HEK293T (cell line): Measurements from ENCODE around the gene PIP4K2B.

Experiments
- CTCF ChIA-PET: fragments of 350-600 bp; formaldehyde crosslinking; extraction: SDS; loops from one replicate; lab custom pipeline; 2021; ENCODE audit warnings: antibody characterized with exemption, inconsistent platforms; lab: Yijun Ruan, JAX
- POLR2A ChIA-PET: fragments of 350-600 bp; formaldehyde crosslinking; extraction: SDS; loops from one replicate; lab custom pipeline; 2020; ENCODE audit warnings: antibody characterized with exemption, inconsistent platforms; lab: Yijun Ruan, JAX
- DNase-seq: peaks from one replicate; pipeline ENCODE4 v3.0.0; 2012; ENCODE audit warnings: mixed read lengths; ENCODE audit errors: extremely low spot score
- ARNT ChIP-seq: fragments of 450-650 bp; IDR thresholded peaks from 2 replicates; pipeline ENCODE4 v1.6.1; 2017; ENCODE audit warnings: mild to moderate bottlenecking
- BHLHE40 ChIP-seq: fragments of 450-650 bp; IDR thresholded peaks from 2 replicates; pipeline ENCODE4 v1.6.1; 2016; ENCODE audit warnings: mild to moderate bottlenecking, moderate library complexity, borderline replicate concordance
- CTBP1 ChIP-seq: fragments of 450-650 bp; IDR thresholded peaks from 2 replicates; pipeline ENCODE4 v1.6.1; 2016; ENCODE audit warnings: borderline replicate concordance
- ELF4 ChIP-seq: fragments of 450-650 bp; IDR thresholded peaks from 2 replicates; pipeline ENCODE4 v1.6.1; 2017; ENCODE audit warnings: antibody characterized with exemption
- FOXA1 ChIP-seq: fragments of 450-650 bp; IDR thresholded peaks from 2 replicates; pipeline ENCODE4 v1.6.1; 2016; ENCODE audit warnings: mild to moderate bottlenecking
- FOXK2 ChIP-seq: fragments of 450-650 bp; IDR thresholded peaks from 2 replicates; pipeline ENCODE4 v1.6.1; 2016; ENCODE audit warnings: mild to moderate bottlenecking
- FOXM1 ChIP-seq: fragments of 450-650 bp; IDR thresholded peaks from 2 replicates; pipeline ENCODE4 v1.6.1; 2017; ENCODE audit warnings: mild to moderate bottlenecking, borderline replicate concordance
- HDGF ChIP-seq: fragments of 450-650 bp; IDR thresholded peaks from 2 replicates; pipeline ENCODE4 v1.6.1; 2017; ENCODE audit warnings: antibody characterized with exemption, borderline replicate concordance
- L3MBTL2 ChIP-seq: fragments of 450-650 bp; conservative IDR thresholded peaks from 2 replicates; pipeline ENCODE4 v1.6.1; 2016; ENCODE audit warnings: mild to moderate bottlenecking
- LEF1 ChIP-seq: fragments of 450-650 bp; IDR thresholded peaks from 2 replicates; pipeline ENCODE4 v1.6.1; 2017; ENCODE audit warnings: mild to moderate bottlenecking, borderline replicate concordance
- NFRKB ChIP-seq: fragments of 450-650 bp; IDR thresholded peaks from 2 replicates; pipeline ENCODE4 v1.6.1; 2016; ENCODE audit warnings: mild to moderate bottlenecking, moderate library complexity
- PKNOX1 ChIP-seq: fragments of 450-650 bp; IDR thresholded peaks from 2 replicates; pipeline ENCODE4 v1.6.1; 2016
- SP1 ChIP-seq: fragments of 450-650 bp; IDR thresholded peaks from 2 replicates; pipeline ENCODE4 v1.6.1; 2017
- SUZ12 ChIP-seq: fragments of 450-650 bp; IDR thresholded peaks from 2 replicates; pipeline ENCODE4 v1.6.1; 2016; ENCODE audit warnings: mild to moderate bottlenecking
- TARDBP ChIP-seq: fragments of 450-650 bp; IDR thresholded peaks from 2 replicates; pipeline ENCODE4 v1.6.1; 2016
- ZNF384 ChIP-seq: fragments of 450-650 bp; IDR thresholded peaks from 2 replicates; pipeline ENCODE4 v1.6.1; 2016

PIP4K2B gene

DNA sequence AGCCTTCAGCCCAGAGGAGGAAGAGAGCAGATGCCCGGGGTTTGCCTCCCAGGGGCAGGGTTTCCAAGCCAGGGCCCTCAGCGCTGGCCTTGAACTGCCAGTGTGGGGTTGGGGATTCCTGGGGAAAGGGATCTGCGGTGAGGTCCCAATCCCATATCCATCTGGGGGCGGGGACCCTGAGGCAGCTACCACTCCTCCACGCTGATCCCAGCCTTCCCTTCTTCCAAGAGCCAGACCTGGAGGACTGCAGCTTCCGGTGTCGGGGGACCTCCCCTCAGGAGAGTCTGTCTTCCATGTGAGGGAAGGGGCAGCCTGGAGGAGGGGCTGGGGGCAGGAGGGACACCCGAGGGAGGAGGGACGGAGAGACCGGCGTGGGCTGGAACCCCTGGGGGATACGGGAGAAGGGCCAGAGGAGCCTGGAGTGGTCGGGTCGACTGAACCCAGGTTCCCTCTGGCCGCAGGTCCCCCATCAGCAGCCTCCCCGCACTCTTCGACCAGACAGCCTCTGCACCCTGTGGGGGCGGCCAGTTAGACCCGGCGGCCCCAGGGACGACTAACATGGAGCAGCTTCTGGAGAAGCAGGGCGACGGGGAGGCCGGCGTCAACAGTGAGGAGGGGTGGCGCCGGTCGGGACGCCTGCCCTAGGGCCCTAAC, 79.9 kb downstream of the PIP4K2B start:
- ChIA-PET POLR2A (interaction anchor here (1.0 to 2.0 kb wide), 6 partner anchors 9 to 30 kb away, joined by 3 to 9 read pairs (median 6); partner anchors contain the start of gene MLLT6), CTCF (interaction anchor here (0.6 to 1.2 kb wide), 4 partner anchors 11 to 101 kb away, joined by 3 to 5 read pairs (median 4); no protein-coding TSS in a partner anchor)
- DNase-seq, result no peak
- no peak for TF ChIP-seq CTBP1
- TF ChIP-seq L3MBTL2, result no peak
- no peak for TF ChIP-seq NFRKB
- no peak for TF ChIP-seq FOXK2
- no peak for TF ChIP-seq ZNF384
- TF ChIP-seq LEF1, result no peak
- no peak for TF ChIP-seq SP1
- TF ChIP-seq FOXA1, result no peak
- TF ChIP-seq SUZ12, result no peak

GRCh38 chr17:38717139-38717745, 82.1 kb downstream of the PIP4K2B start:
- TF ChIP-seq NFRKB (no peak), ELF4 (no peak), FOXK2 (no peak), PKNOX1 (no peak), HDGF (no peak), TARDBP (no peak), ZNF384 (no peak), SP1 (no peak), SUZ12 (no peak), L3MBTL2 (no peak), LEF1 (no peak), FOXA1 (no peak), FOXM1 (no peak), BHLHE40 (no peak), CTBP1 (no peak), ARNT (no peak)
- ChIA-PET POLR2A (interaction anchor here (0.7 to 1.3 kb wide), 3 partner anchors 11 to 35 kb away, joined by 4 to 7 read pairs (median 4); partner anchors contain the start of genes CISD3 and PSMB3), CTCF (interaction anchor here (0.8 kb wide), 1 partner anchor 18 kb away, joined by 3 read pairs; no protein-coding TSS in a partner anchor)
- DNase-seq, result no peak

DNA sequence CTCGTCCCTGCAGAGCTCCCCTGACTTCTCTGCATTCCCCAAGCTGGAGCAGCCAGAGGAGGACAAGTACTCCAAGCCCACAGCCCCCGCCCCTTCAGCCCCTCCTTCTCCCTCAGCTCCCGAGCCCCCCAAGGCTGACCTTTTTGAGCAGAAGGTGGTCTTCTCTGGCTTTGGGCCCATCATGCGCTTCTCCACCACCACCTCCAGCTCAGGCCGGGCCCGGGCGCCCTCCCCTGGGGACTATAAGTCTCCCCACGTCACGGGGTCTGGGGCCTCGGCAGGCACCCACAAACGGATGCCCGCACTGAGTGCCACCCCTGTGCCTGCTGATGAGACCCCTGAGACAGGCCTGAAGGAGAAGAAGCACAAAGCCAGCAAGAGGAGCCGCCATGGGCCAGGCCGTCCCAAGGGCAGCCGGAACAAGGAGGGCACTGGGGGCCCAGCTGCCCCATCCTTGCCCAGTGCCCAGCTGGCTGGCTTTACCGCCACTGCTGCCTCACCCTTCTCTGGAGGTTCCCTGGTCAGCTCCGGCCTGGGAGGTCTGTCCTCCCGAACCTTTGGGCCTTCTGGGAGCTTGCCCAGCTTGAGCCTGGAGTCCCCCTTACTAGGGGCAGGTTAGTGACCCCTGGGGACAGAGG, 82.9 kb downstream of the PIP4K2B start:
- ChIA-PET POLR2A (interaction anchor here (0.7 to 1.2 kb wide), 5 partner anchors 11 to 36 kb away, joined by 3 to 7 read pairs (median 4); partner anchors contain the start of gene PSMB3), CTCF (interaction anchor here (0.8 kb wide), 1 partner anchor 19 kb away, joined by 3 read pairs; no protein-coding TSS in a partner anchor)
- DNase-seq, result no peak
- TF ChIP-seq ZNF384, result no peak
- no peak for TF ChIP-seq BHLHE40
- no peak for TF ChIP-seq SUZ12
- TF ChIP-seq TARDBP, result no peak
- TF ChIP-seq CTBP1, result no peak
- no peak for TF ChIP-seq LEF1
- no peak for TF ChIP-seq NFRKB
- TF ChIP-seq L3MBTL2, result no peak
- no peak for TF ChIP-seq FOXA1
- no peak for TF ChIP-seq ELF4
- no peak for TF ChIP-seq SP1
- TF ChIP-seq FOXK2, result no peak
- no peak for TF ChIP-seq HDGF
- TF ChIP-seq PKNOX1, result no peak
- TF ChIP-seq ARNT, result no peak
- no peak for TF ChIP-seq FOXM1
